ENCODE results near the gene CTIF.

CTIF gene

GRCh38 chr18:48659188-48660009 is 120.6 kb downstream of the CTIF start:
- Histone ChIP-seq H3K9me3 (ENCODE audit: insufficient read depth, low read length) (no peaks in the 10 kb centered on the region), H3K79me2 (ENCODE audit: insufficient read depth, low read length) (no peaks in the 10 kb centered on the region), H3K4me3 (ENCODE audit: insufficient read depth, low read length, poor library complexity, severe bottlenecking) (no peak overlapping the region), H3K36me3 (ENCODE audit: low read length) (no peaks in the 10 kb centered on the region), H4K20me1 (ENCODE audit: low read depth, low read length) (no peaks in the 10 kb centered on the region), H3K9me2 (replicated peaks; ENCODE audit: insufficient read depth, low read length) (no peaks in the 10 kb centered on the region), H2AFZ (ENCODE audit: low read depth, low read length, severe bottlenecking) (no peak overlapping the region), H3F3A (ENCODE audit: insufficient read depth) (no peaks in the 10 kb centered on the region), H3K4me2 (ENCODE audit: low read depth, low read length, poor library complexity, severe bottlenecking) (no peak overlapping the region), H3K9ac (ENCODE audit: low read length) (no peak overlapping the region), H3K27ac (ENCODE audit: low read depth, low read length) (no peak overlapping the region), H3K27me3 (ENCODE audit: low read length) (no peaks in the 10 kb centered on the region)
- TF ChIP-seq EZH2phosphoT487 (conservative IDR thresholded peaks at IDR 0.05; ENCODE audit: low read length) (no peak), CTCF (IDR thresholded peaks at IDR 0.05; ENCODE audit: insufficient read depth, low read length, poor library complexity, severe bottlenecking) (no peak)

- Histone ChIP-seq H4K20me1 (ENCODE audit: low read depth, low read length) (no peaks in the 10 kb centered on the region), H3K27ac (ENCODE audit: low read depth, low read length) (no peak overlapping the region), H3K9me2 (replicated peaks; ENCODE audit: insufficient read depth, low read length) (no peaks in the 10 kb centered on the region), H2AFZ (ENCODE audit: low read depth, low read length, severe bottlenecking) (no peak overlapping the region), H3K27me3 (ENCODE audit: low read length) (no peaks in the 10 kb centered on the region), H3K4me3 (ENCODE audit: insufficient read depth, low read length, poor library complexity, severe bottlenecking) (no peak overlapping the region), H3K9ac (ENCODE audit: low read length) (no peak overlapping the region), H3K9me3 (ENCODE audit: insufficient read depth, low read length) (no peaks in the 10 kb centered on the region), H3K79me2 (ENCODE audit: insufficient read depth, low read length) (no peaks in the 10 kb centered on the region), H3F3A (ENCODE audit: insufficient read depth) (no peaks in the 10 kb centered on the region), H3K4me2 (ENCODE audit: low read depth, low read length, poor library complexity, severe bottlenecking) (no peak overlapping the region), H3K36me3 (ENCODE audit: low read length) (no peaks in the 10 kb centered on the region)
- no peak for TF ChIP-seq EZH2phosphoT487 (conservative IDR thresholded peaks at IDR 0.05; ENCODE audit: low read length)
These were observed 121.8 kb downstream of the CTIF start for GRCh38 chr18:48660346-48661228.

GRCh38 chr18:48661421-48661820 is 122.6 kb downstream of the CTIF start:
- H3K27me3 ChIP-seq (ENCODE audit: low read length), result no peaks in the 10 kb centered on the region
- no peaks in the 10 kb centered on the region for H3K36me3 ChIP-seq (ENCODE audit: low read length)
- no peaks in the 10 kb centered on the region for H4K20me1 ChIP-seq (ENCODE audit: low read depth, low read length)
- H3K9ac ChIP-seq (ENCODE audit: low read length), result no peak overlapping the region
- no peak overlapping the region for H3K4me2 ChIP-seq (ENCODE audit: low read depth, low read length, poor library complexity, severe bottlenecking)
- H3F3A ChIP-seq (ENCODE audit: insufficient read depth), result no peaks in the 10 kb centered on the region
- H3K79me2 ChIP-seq (ENCODE audit: insufficient read depth, low read length), result no peaks in the 10 kb centered on the region
- no peak overlapping the region for H3K4me3 ChIP-seq (ENCODE audit: insufficient read depth, low read length, poor library complexity, severe bottlenecking)
- TF ChIP-seq CTCF (IDR thresholded peaks at IDR 0.05; ENCODE audit: insufficient read depth, low read length, poor library complexity, severe bottlenecking), result no peak
- TF ChIP-seq EZH2phosphoT487 (conservative IDR thresholded peaks at IDR 0.05; ENCODE audit: low read length), result no peak
- H3K9me2 ChIP-seq (replicated peaks; ENCODE audit: insufficient read depth, low read length), result no peaks in the 10 kb centered on the region
- H3K9me3 ChIP-seq (ENCODE audit: insufficient read depth, low read length), result no peaks in the 10 kb centered on the region
- H2AFZ ChIP-seq (ENCODE audit: low read depth, low read length, severe bottlenecking), result no peak overlapping the region
- H3K27ac ChIP-seq (ENCODE audit: low read depth, low read length), result no peak overlapping the region
